Endothelial cell (in vitro differentiated cells): Measurements from ENCODE around the gene CMSS1. TPM values are rescaled to one million over a fixed set of nuclear protein-coding genes. Genes with fewer than 3 reads are reported as not detected.

ENCODE experiments used
- DNase-seq: peaks from one replicate; pipeline ENCODE4 v3.0.0; 2021; ENCODE audit warnings: low spot score
- H3K27ac Mint-ChIP-seq: one replicate; pipeline ENCODE4 v1.8.0; 2021; ENCODE audit warnings: mixed read lengths, inconsistent platforms; ENCODE audit not compliant: unreplicated experiment
- H3K27me3 Mint-ChIP-seq: one replicate; pipeline ENCODE4 v1.8.0; 2021; ENCODE audit warnings: mild to moderate bottlenecking, moderate library complexity, mixed read lengths, inconsistent platforms; ENCODE audit not compliant: unreplicated experiment
- H3K36me3 Mint-ChIP-seq: one replicate; pipeline ENCODE4 v1.8.0; 2021; ENCODE audit warnings: mild to moderate bottlenecking, low read depth, mixed read lengths, inconsistent platforms; ENCODE audit not compliant: unreplicated experiment
- H3K4me1 Mint-ChIP-seq: one replicate; pipeline ENCODE4 v1.8.0; 2021; ENCODE audit warnings: mild to moderate bottlenecking, mixed read lengths, inconsistent platforms; ENCODE audit not compliant: unreplicated experiment
- H3K4me3 Mint-ChIP-seq: one replicate; pipeline ENCODE4 v1.8.0; 2021; ENCODE audit warnings: mild to moderate bottlenecking, mixed read lengths, inconsistent platforms; ENCODE audit not compliant: unreplicated experiment
- H3K9me3 Mint-ChIP-seq: one replicate; pipeline ENCODE4 v1.8.0; 2021; ENCODE audit warnings: mixed read lengths, inconsistent platforms; ENCODE audit not compliant: unreplicated experiment
- CTCF ChIP-seq: fragments of 200-600 bp; sonication (generic); IDR thresholded peaks from one replicate; pipeline ENCODE4 v1.5.0; 2021; ENCODE audit warnings: antibody characterized with exemption; ENCODE audit not compliant: unreplicated experiment
- total RNA-seq: library from RNA; stranded (reverse); fragmentation: NEBNext Ultra II Directional; extraction: Animal tissue kit (Norgen Biotek cat#: 25700); gene quantifications from one replicate; pipeline ENCODE4 v1.2.1, GENCODE V29; 2021; ENCODE audit not compliant: unreplicated experiment

The CMSS1 gene
- total RNA-seq, 1 donor from 2014 or later: 25.8 TPM

DNA sequence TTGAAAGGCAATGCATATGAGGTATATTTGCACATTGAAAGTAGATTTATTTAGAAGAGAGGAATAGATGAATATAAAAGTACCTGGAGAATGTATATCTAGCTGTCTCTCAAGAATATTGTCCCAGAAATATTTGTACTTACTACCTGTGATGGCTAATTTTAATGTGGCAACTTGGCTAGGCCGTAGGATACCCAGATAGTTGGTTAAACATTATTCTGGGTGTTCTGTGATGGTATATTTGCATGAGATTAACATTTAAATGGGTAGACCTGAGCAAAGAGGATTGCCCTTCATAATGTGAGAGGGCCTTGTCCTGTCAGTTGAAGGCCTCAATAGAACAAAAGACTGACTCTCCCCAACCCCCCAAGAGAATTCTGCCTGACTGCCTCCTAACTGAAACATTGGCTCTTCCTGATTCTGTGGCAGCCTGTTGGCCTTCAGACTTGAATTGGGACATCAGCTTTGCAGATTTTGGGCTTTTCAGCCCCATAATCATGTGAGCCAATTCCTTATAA is 366.0 kb downstream of the CMSS1 start:
- Mint-ChIP-seq H3K27me3 (peaks cover 6% of the 10 kb centered on the region), H3K36me3 (peaks cover 27% of the 10 kb centered on the region), H3K4me3 (no peak overlapping the region), H3K4me1 (peaks cover 10% of the 10 kb centered on the region), H3K27ac (no peak overlapping the region), H3K9me3 (peaks cover 16% of the 10 kb centered on the region)
- no peak for DNase-seq
- TF ChIP-seq CTCF: no peak

DNA sequence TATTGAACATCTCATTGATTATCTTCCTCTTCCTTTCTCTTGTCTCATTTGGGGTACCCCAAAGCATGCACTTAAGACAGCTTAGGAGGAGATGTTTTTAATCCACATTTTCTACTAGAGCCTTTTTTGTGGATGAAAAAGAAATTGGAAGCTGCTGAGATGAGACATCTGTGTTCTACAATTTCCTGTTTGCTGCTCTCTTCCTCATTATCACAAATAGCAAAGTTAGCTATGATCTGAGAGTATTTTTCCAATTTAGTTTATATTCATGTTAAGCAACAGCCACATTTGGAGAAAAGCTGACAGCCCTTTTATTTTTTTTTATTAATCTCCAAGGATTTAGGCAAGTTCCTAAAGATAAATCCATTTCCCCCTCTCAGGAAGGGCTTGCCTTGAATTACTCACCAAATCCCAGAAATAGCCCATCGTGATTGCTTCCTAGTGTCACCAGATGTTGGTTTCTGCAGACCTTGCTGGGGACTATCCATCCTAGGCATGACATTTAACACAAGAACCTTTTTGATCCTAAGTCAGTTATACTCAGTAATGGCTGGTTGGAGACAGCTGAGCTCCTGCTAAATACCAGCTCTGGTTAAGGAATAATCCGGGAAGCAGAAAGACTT is 367.4 kb downstream of the CMSS1 start:
- peaks cover 9% of the 10 kb centered on the region for H3K9me3 Mint-ChIP-seq
- peaks cover 10% of the 10 kb centered on the region for H3K4me1 Mint-ChIP-seq
- no peak overlapping the region for H3K4me3 Mint-ChIP-seq
- TF ChIP-seq CTCF: no peak
- DNase-seq: no peak
- H3K27ac Mint-ChIP-seq: no peak overlapping the region
- peaks cover 6% of the 10 kb centered on the region for H3K27me3 Mint-ChIP-seq
- H3K36me3 Mint-ChIP-seq: peaks cover 18% of the 10 kb centered on the region

DNA sequence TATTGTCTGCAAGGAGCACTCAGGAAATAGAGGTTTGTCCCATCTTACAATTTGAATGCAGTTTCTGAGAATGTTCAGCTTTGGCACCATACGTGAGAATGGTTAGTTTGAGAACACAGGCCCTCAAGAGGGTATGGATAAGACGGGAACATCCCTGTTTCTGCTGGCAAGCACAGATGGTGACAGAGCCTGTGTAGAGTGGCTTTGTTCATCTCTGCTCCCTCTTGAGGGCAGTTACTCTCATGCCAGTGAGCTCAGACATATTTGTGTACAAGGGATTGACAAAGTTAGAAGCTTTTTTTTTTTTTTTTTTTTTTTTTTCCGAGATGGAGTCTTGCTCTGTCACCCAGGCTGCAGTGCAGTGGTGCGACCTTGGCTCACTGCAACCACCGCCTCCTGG is 368.2 kb downstream of the CMSS1 start:
- DNase-seq: no peak
- no peak for TF ChIP-seq CTCF
- Mint-ChIP-seq H3K36me3 (peaks cover 10% of the 10 kb centered on the region), H3K27ac (no peak overlapping the region), H3K4me1 (peaks cover 14% of the 10 kb centered on the region), H3K9me3 (peaks cover 1% of the 10 kb centered on the region), H3K27me3 (peaks cover 4% of the 10 kb centered on the region), H3K4me3 (no peak overlapping the region)

DNA sequence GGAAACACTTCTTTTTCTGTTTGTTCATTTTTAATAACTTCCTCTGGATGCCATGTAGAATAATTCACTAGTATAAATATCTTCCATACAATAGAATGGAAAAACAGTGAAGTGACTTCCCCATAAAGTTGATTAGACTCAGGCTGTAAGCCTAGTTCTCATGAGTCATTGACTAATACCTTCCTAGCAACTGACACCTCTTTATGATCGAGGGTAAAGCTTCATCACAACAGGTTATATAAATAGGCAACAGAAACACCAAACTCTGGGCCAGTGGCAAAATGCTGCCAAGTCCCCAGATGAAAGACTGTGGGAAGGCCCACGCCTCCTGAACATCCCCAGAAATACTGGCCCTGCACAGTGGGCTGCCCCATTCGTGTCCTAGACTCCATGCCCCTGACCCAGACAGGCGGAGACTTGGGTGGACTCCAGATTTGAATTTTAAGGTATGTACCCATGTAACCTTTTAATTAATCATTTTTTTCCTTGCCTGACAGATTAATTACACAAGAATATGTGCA is 371.8 kb downstream of the CMSS1 start:
- H3K9me3 Mint-ChIP-seq: no peaks in the 10 kb centered on the region
- TF ChIP-seq CTCF: no peak

GRCh38 chr3:100195375-100195774 is 377.7 kb downstream of the CMSS1 start:
- peaks cover 7% of the 10 kb centered on the region for H3K4me1 Mint-ChIP-seq
- H3K27ac Mint-ChIP-seq: no peak overlapping the region
- H3K4me3 Mint-ChIP-seq: no peak overlapping the region
- DNase-seq: no peak
- no peaks in the 10 kb centered on the region for H3K36me3 Mint-ChIP-seq
- H3K27me3 Mint-ChIP-seq: peaks cover 2% of the 10 kb centered on the region
- TF ChIP-seq CTCF: no peak
- no peaks in the 10 kb centered on the region for H3K9me3 Mint-ChIP-seq

More for the DNA sequence above, 371.8 kb downstream of the CMSS1 start:
- Mint-ChIP-seq H3K27me3 (peaks cover 1% of the 10 kb centered on the region), H3K36me3 (no peaks in the 10 kb centered on the region), H3K4me1 (peaks cover 19% of the 10 kb centered on the region), H3K4me3 (no peak overlapping the region), H3K27ac (no peak overlapping the region)
- DNase-seq: no peak
